Lower leg skin (tissue), 4 donors: ENCODE data around the gene KDM1A. TPM values are rescaled to one million over a fixed set of nuclear protein-coding genes. Genes with fewer than 3 reads are reported as not detected.

ENCODE experiments used
- microRNA-seq, 2 donors: library from miRNA; unstranded; fragments of <30 nt; microRNA quantifications; one replicate each; pipeline ENCODE4, GENCODE V29; 2016; ENCODE audit warnings: borderline replicate concordance in 2 of 2, borderline number of aligned reads in 1 of 2
- total RNA-seq, 4 donors: library from RNA; depleted of rRNA; stranded (reverse); fragments of >200 nt; gene quantifications; one replicate each; pipeline ENCODE4 v1.1.0, GENCODE V29; 2016

Gene KDM1A
- total RNA-seq, 4 donors from 2014 or later, result 41.5 to 52.0 (median 46.6) TPM

Small RNAs within 50 kb of the gene (microRNA-seq; reads per million reads assigned to microRNA genes)
- 0 to 0.57 reads per million in 2 donors for gene MIR3115
- 0 reads per million in 2 donors for gene MIR4419A

Other genes starting within 250 kb of the KDM1A start
- gene LACTBL1, start 46.6 kb upstream of the KDM1A start, total RNA-seq, result not detected
- gene TEX46, start 3.6 kb upstream of the KDM1A start, total RNA-seq, result not detected
- 10 to 100 TPM; 14.2 to 25.5 (median 19.3) TPM for gene LUZP1, start 149.4 kb downstream of the KDM1A start, total RNA-seq
- not detected for gene HTR1D, start 198.0 kb downstream of the KDM1A start, total RNA-seq